HL-60 (cell line): ENCODE measurements around the gene MAN2A1.

Experiments
- DNase-seq, 2 experiments: peaks; one replicate each; pipeline ENCODE4 v3.0.0-alpha.2; 2010 to 2020; ENCODE audit warnings: low read depth in 1 of 2, low spot score in 1 of 2
- H3K27ac ChIP-seq: fragments of 250-450 bp; sonication (Bioruptor Pico); replicated peaks from 2 replicates; pipeline ENCODE4 v1.5.1; 2020; ENCODE audit warnings: mild to moderate bottlenecking, moderate library complexity
- H3K27me3 ChIP-seq: fragments of 250-450 bp; sonication (Bioruptor Pico); 2 replicates; pipeline ENCODE4 v1.5.1; 2021; ENCODE audit warnings: mild to moderate bottlenecking, moderate library complexity; ENCODE audit not compliant: insufficient read depth, poor library complexity, severe bottlenecking
- H3K4me3 ChIP-seq: replicated peaks from 2 replicates; pipeline ENCODE4 v1.5.1; 2011; ENCODE audit warnings: mild to moderate bottlenecking, control low read depth, low read length; ENCODE audit not compliant: insufficient read depth
- CTCF ChIP-seq: IDR thresholded peaks from one replicate; pipeline ENCODE4 v1.5.1; 2011; ENCODE audit warnings: low read length, control low read depth, inconsistent platforms; ENCODE audit not compliant: insufficient read depth
- GABPA ChIP-seq: IDR thresholded peaks from 2 replicates; pipeline ENCODE4 v1.6.1; 2012; ENCODE audit warnings: low read depth
- POLR2AphosphoS5 ChIP-seq: IDR thresholded peaks from 2 replicates; pipeline ENCODE4 v1.6.1; 2012; ENCODE audit warnings: low read depth
- REST ChIP-seq: IDR thresholded peaks from 2 replicates; pipeline ENCODE4 v1.6.1; 2012; ENCODE audit warnings: low read depth; ENCODE audit not compliant: insufficient replicate concordance
- SPI1 ChIP-seq: IDR thresholded peaks from 2 replicates; pipeline ENCODE4 v1.6.1; 2012; ENCODE audit warnings: low read depth, mild to moderate bottlenecking, borderline replicate concordance

MAN2A1 gene

GRCh38 chr5:109707531-109707930, 17.8 kb downstream of the MAN2A1 start:
- TF ChIP-seq POLR2AphosphoS5: no peak
- TF ChIP-seq SPI1: no peak
- no peak for TF ChIP-seq CTCF
- TF ChIP-seq REST: no peak
- no peak for TF ChIP-seq GABPA
- Histone ChIP-seq H3K4me3 (no peak overlapping the region), H3K27ac (no peak overlapping the region), H3K27me3 (no peaks in the 10 kb centered on the region)
- no peak for DNase-seq

GRCh38 chr5:109708813-109709212, 19.1 kb downstream of the MAN2A1 start:
- no peak for DNase-seq
- Histone ChIP-seq H3K4me3 (no peak overlapping the region), H3K27me3 (no peaks in the 10 kb centered on the region), H3K27ac (no peak overlapping the region)
- TF ChIP-seq CTCF (no peak), GABPA (no peak), POLR2AphosphoS5 (no peak), SPI1 (no peak), REST (no peak)

- H3K4me3 ChIP-seq: no peak overlapping the region
- H3K27me3 ChIP-seq: no peaks in the 10 kb centered on the region
- TF ChIP-seq SPI1 (no peak), POLR2AphosphoS5 (no peak), CTCF (no peak), REST (no peak), GABPA (no peak)
- no peak for DNase-seq
- no peak overlapping the region for H3K27ac ChIP-seq
Observed at GRCh38 chr5:109709225-109709624, 19.5 kb downstream of the MAN2A1 start.
